Medulla oblongata (tissue), 1 donor: ENCODE results near the gene RPS5.
"Not testable (repeated sequence)": the region's sequence is repeated elsewhere in the genome, so short reads cannot be mapped to it uniquely, and the experiment has no call there.

ENCODE experiments used
- DNase-seq: peaks from one replicate; pipeline ENCODE4 v3.0.0-alpha.2; 2015; ENCODE audit errors: extremely low spot score

The RPS5 gene

DNA sequence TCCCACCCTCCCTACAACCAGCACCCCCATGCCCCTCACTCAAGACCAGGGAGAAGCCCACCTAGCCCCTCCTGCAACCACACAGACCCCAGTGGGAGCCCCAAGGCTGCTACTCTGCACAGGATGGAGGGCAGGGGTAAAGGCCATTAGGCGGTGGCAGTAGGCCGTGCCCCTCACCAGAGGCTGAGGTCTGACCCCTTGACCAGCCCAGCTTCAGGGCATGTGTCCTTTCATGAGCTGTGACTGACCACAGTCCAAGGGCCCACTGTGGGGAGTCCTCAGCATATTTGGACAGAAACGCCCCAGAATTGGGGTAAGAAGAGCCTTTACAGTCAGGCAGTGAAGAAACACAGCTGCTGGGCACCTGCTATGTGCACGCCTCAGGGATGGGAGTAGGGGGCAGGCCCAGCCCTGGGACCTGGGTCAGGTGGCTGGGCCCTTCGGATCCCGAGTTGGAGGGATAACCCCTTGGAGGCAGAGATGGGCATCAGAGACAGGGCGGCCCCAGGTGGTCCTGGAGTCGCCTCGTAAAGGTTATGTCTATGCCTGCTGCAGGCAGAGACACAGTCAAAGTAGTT, 1.7 kb upstream of the RPS5 start:
- DNase-seq = no peak

DNA sequence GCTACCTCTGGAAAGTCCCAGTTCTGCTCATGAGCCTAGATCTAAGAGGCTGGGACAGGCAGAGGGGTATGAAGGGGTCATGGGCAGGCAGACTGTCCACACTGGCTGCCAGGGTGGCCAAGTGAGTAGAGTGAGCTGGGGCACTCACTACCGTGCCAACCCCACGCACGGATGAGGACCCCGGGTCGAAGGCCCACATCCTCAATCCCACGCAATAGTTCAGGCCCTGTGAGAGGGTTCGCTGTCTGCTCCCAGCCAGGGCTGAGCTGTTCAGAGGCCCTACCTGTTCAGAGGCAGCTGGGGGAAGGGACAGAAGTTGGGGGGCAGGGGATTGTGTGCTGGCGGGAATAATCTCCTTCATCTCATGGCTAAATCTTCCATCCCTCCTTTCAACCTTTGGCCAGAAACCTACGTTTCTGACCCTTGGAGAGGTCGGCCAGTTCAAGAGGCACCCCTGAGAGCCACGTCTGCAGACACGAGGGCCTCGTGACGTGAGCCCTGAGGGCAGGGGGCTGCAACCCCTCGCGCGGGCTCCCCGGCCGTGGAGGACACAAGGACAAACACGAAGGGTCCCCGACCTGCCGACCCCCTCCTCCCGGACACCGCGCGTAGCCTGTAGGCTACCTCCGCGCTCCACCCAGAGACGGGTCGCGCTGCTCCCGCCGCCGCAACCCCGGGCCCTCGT, 1.0 kb upstream of the RPS5 start:
- no peak for DNase-seq

DNA sequence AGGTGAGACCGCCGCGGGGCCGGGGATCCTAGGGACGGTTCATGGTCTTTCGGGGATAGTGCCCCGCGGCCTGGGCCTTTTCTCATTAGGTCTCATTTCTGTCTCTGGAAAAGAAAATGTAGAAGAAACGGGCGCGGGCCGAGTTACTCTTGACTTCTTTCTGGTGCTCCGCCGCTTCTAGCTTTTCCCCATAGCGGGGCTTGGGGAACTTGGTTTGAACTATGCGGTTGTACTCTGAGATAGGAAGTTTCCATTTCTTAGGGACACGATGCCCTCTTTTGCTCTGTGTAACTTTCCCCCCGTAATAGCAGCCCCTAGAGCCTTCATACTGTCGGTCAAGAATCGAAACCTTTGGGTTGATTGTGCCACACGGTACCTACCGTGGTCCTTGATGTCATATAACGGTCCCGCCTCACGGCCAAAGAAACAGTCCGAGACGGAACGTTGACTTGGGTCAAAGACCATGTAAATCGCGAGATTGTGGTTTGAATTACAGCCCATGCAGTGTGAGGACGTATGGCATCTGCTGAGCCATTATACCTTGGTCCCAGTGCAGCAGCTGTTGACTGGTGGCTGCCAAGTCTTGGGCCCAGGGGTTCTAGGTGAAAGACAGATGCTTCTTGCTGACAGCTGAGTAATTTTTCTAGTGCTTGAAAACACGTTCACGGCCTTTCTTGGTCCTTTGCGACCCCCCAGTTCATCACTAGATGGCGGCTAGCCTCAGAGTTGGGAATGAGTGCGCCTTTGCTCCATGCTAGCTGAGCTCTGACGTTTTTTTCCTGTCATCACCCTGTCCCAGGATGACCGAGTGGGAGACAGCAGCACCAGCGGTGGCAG, 487 bp downstream of the RPS5 start:
- DNase-seq = no peak

DNA sequence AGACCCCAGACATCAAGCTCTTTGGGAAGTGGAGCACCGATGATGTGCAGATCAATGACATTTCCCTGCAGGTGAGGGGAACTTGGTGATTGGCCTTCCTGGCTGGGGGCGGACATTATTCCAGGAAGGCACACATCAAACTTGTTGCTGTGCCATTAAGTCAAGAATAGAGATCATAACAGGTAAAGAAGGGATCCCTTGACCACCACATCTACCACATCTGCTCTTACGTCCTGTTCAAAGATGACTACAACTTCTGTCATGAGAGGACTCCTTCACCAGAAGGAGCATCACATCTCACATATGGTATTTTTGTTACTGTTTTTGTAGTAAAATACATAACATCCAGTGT, 1.1 kb downstream of the RPS5 start:
- DNase-seq = no peak

DNA sequence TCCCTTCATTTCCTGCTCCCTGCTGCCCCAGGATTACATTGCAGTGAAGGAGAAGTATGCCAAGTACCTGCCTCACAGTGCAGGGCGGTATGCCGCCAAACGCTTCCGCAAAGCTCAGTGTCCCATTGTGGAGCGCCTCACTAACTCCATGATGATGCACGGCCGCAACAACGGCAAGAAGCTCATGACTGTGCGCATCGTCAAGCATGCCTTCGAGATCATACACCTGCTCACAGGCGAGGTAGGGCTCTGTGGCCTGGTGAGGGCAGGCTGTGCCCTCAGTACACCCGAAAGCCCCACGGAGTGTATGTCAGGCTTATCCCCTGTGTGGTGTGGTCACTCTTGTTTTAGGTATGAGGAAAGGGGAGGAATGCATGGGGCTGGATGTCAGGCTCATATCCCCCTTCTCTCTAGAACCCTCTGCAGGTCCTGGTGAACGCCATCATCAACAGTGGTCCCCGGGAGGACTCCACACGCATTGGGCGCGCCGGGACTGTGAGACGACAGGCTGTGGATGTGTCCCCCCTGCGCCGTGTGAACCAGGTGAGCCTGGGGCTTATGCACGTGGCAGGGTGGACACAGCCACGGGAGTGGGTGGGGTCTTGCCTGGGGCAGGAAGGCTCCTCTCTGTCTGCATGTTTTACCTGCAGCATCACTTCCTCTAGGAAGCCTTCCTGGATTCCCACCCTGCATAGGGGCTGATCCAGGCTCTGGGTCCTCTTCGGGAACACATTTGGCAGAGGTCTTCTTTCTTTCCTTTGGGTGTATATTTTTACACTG, 6.1 kb downstream of the RPS5 start:
- DNase-seq = no peak

DNA sequence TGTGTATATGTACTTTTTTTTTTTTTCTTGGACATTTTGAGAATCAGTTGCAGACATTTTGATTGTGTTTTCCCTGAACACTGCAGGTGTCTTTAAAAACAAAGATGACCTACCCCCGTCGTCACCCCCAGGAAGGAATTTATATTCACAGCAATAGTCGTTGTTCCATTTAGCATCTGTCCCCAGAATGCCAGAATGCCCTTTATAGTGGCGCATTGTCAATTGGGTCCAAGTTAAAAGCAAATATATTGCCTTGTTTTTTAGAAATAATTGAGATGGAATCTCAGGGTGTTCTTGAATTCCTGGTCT, 6.6 kb downstream of the RPS5 start:
- no peak for DNase-seq

DNA sequence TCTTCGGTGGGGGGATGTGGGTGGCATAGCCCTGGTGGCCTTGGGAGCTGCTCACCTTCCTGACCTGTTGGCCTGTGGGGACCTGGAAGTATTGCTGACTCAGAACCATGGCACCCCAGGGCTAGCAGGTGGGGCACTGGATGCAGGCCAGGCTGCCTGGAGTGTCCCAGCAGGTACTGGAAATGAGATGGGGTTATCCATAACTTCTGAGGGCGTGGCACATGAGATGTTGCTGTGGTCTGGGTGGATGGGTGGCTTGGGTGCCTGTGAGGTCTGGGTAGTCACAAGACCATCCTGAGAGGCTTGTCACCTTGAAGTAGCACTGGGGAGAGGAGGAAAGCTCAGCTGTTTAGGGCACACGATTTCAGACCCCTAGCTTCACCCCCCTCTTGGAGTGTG, 7.8 kb downstream of the RPS5 start:
- DNase-seq = no peak

DNA sequence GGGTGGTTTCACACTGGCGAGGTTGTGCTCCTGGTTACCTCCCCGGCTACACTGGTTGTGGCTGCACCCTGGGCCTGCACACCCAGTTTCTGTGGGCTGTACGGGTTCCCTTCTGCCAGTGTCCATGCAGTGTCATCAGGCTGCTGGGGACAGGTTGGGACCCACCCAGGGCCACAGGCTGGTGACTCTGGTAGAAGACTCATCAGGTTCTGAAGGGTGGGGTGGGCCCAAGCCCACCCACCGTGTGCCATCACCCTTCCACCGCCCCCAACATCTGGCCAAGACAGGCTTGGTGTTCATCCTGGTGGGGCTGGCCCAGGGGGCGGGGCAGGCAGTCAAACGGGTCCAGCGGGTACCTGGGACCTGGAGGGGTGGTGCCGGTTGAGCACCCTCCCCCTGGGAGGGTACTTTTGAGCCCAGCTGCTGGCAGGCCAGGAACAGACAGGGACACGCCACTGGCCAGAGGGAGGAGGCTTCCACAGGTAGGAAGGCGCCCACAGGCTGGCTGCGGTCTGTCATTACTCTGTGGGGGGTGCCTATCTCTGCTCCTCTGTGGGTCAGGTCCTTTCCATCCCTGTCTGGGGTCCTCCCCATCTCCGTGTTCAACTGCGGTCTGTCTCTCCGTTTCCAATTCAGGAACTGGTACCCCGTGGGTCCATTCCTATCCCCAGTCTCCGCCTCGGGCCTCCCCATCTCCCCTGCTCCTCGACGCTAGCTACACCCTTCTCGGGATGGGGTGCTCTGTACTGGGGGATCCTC, 8.3 kb downstream of the RPS5 start, which contains the start of gene RNF225:
RNF225 (plus strand) TSS at position 437 of the 759 bp plus-strand sequence. CDS start 434 bp downstream, outside the sequence.
- no peak for DNase-seq

DNA sequence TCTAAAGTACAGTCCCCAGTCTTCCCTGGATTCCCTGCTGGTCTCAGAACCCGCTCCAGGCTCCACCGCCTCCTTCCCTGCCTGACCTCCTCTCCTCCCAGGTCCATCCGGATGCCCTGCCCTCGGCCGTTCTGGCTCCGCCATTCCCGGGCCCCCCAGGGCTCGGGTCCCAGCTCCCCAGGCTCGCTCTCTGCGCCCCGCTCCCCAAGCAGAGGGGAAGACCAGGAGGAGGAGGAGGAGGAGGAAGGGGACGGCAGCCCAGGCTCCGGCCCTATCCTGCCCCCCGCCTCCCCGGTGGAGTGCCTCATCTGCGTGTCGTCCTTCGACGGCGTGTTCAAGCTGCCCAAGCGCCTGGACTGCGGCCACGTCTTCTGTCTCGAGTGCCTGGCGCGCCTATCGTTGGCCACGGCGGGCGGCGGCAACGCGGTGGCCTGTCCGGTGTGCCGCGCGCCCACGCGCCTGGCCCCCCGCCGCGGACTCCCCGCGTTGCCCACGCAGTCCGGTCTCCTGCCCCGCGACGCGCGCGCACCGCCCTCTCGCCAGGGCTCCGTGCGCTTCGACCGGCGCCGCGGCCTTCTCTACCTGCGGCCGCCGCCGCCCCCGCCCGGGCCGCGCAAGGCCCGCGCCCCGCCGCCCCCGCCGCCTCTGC, 9.0 kb downstream of the RPS5 start:
- DNase-seq = no peak

DNA sequence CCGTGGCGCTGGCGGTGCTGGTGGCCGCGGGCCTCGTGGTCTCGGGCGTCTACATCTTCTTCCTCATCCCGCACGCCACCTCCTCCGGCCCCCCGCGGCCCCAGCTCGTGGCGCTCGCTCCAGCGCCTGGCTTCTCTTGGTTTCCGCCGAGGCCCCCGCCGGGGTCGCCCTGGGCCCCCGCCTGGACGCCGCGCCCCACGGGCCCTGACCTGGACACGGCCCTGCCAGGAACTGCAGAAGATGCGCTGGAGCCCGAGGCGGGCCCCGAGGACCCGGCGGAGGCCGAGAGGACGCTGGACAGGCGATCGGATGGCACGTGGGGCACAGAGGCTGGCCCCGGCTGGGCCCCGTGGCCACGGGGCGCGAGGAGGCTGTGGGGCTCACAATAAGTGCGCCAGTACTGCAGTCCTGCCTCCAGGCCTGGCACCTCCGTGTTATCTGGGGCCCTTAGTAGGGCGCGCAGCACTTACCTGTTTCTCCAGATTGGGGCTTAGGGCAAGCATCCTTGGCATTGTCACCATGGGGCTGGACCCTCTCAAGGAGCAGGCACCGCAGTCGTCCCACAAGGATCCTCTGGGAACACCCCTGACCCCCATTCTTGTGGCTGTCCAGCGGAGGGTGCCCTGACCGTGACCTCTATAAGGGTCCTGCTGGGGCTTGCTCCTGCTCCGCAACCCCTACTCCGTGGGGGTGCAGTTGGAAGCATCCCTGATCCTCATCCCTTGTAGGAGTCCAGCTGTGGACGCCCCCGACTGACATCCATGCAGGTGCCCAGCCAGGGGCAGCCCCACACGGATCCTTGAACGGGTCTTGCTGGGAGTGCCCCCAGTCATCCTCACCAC, 9.8 kb downstream of the RPS5 start:
- no peak for DNase-seq

DNA sequence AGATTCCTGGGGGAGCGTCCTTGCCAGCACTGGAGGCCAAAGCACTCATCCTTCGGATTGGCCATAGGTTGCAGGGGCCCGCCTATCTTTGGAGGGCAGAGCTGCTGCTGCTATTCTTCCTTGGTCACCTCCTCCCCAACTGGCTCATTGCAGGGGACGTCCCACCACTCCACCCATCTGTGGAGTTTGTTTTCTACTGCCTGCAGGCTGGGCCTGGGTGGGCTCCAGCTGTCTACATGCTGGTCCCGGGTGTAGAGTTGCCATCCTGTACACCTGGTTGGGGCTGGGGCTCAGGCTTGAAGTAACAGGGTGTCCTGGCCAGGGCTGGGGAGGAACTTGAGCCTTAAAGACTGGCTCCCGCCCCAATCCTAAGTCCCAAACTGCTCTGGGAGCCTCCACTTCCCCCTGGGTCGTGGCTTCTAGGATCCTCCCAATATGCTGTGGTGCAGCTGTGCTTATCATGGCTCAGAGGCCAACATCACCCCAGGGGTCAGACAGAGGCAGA, 10.5 kb downstream of the RPS5 start:
- no peak for DNase-seq

DNA sequence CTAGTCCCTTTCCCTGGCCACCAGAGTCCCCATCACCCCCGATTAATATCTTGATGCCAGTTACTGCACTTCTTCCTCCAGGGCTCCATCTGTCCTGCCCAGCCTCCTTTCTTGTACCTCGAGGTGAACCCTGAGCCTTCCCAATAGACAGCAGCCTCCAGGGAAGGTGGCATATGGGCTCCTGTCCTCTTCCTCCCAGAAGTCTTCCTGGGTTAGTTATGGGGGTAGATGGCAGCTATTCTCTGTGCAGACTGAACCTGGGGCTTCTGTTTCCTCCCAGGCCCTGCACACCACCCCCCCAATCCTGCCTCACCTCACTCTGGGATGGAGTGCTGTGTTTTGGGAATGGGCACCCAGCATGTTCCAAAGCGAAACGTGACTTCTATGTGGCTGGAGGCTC, 11.0 kb downstream of the RPS5 start:
- DNase-seq = no peak

DNA sequence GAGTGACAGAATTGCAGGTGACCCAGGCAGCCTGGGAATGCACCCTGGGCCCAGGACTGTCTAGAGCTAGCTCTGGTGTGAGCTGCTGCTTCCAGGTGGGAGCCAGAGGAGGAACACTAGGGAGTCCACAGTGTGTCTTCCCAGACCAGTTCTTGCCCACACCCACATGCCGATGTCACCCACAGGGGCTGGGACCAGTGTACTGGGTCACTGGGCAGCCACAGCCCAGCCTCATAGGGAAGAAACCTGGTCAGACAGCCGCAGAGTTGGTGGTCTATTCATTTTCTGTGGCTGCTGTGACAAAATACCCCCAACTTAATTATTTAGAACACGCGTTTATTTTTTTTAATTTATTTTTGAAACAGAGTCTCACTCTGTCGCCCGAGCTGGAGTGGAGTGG, 11.5 kb downstream of the RPS5 start:
- no peak for DNase-seq

DNA sequence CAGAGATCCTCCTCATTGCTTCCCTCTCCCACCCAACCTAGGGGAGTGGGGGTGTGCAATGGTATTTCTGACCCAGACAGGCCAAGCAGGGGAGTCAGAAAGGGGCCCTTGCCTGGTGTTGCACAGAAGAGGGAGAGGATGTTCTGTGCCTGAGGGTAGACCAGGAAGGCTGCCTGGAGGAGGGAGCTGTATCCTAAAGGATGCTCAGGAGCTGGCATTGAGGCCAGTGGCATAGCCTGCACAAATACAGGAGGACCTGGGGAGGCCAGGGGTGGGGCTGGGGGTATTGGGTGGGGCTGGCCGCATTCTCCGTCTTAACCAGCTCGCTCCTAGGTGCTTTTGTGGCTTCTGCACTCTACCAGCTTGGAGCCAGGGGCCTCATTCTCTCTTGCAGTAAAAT, 12.8 kb downstream of the RPS5 start:
- no peak for DNase-seq

DNA sequence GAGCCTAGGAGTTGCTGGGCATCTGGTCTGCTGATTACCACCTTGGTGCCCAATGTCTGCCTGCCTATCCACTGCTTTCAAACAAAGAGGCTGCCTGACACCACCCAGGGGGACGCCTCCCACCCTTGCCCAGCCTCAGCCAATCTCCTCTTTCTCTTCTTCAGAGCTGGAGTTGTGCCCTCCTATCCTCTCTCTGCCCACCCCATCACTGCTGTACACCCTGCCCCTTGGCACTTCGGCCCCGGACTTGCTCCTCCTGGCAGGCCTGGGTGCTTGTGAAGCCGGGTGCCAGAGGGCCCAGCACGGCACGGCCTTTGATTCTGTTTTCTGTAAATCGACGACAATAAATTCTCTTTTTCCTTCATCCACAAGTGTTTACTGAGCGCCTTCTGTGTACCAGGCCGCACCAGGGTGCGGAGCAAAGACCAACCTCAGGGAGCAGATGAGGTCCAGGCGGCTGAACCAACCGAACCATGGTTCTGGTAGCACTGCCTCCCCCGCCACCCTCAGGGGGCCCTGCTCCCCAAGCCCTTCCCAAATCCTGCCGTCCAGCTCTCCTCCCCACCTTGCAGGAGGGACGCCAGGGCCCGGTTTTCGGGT, 13.3 kb downstream of the RPS5 start:
- peak; percentile 78 for DNase-seq

DNA sequence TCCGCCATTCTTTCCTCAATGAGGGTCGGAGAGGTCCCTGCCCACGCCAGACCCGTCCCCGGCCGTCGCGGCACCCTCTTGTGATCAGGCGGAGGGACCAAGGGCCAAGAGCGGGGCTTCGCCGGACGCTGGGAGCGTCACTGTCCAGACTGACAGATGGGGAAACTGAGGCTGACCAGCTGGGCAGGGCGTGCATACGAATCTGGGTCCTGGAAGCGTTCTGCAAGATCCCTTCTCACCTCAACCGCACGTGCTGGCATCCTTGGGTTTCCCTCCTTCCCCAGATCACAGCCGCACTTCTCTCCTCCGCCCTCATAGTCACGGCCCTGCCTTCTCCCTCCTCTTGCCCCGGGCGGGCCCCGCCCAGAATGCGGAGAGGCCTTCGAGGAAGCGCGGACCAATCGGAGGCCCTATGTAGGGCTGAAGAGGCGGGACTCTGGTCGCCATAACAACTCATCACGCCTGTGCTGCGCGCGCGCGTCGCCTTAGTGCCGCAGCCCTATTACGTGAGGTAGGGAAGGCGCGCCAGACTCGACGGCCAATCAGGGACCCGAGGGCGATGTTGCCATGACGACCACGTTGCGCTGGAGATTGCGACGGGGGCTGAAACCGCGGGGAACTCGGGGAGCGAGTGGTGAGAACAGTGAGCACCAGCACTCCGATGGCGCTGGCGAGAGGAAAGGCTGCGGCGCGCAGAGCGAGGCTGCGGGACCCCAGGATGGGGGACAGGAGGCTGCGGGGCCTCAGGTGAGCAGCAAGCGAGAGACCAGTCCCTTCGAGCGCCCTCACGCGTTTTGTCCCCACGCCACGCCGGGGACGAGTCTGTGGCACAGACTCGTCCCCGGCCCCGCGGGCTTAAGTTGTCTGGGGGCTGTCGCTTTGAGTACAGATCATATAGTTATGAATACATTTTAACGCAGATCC, 14.1 kb downstream of the RPS5 start:
- DNase-seq = peak; percentile 100

DNA sequence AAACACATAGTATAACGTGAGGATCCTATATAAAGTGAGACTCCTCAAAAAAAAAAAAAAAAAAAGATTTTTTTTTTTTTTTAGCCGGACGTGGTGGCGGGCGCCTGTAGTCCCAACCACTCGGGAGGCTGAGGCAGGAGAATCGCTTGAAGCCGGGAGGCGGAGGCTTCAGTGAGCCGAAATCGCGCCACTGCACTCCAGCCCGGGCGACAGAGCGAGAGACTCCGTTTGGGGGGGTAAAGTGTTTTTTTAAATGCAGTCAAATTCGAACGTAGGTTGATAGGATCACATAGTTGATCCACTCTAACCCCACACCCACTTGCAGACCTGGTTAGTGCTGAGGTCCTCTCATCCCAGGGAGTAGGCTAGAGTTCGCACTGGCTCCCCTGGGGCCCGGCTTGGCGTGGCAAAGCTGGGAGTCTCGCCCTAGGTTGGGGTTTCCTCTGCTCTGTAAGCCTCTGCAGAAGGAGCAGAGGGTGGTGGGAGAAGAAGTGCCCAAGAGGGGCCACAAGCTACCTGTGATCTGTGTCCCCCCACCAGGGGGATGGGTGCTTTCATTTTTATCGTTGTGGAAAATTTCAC, 14.9 kb downstream of the RPS5 start:
- DNase-seq = no peak

DNA sequence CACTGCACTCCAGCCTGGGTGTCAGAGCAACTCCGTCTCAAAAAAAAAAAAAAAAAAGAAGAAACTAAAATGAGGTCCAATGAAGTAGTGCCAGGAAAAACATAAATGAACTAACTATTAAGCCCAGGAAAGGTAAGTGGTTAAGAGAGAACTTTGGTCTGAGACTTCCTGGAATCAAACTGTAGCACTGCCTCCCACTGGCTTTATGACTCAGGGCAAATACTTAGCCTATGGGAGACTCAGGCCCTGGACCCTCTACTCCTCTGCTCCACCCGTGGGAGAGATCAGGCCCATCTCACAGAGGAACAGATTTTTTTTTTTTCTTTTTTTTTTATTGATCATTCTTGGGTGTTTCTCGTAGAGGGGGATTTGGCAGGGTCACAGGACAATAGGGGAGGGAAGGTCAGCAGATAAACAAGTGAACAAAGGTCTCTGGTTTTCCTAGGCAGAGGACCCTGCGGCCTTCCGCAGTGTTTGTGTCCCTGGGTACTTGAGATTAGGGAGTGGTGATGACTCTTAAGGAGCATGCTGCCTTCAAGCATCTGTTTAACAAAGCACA, 16.9 kb downstream of the RPS5 start:
- DNase-seq = not testable (repeated sequence)
